ENCODE data around the gene SRGAP2B.
"Not testable (repeated sequence)": the region's sequence is repeated elsewhere in the genome, so short reads cannot be mapped to it uniquely, and the experiment has no call there.

SRGAP2B gene

DNA sequence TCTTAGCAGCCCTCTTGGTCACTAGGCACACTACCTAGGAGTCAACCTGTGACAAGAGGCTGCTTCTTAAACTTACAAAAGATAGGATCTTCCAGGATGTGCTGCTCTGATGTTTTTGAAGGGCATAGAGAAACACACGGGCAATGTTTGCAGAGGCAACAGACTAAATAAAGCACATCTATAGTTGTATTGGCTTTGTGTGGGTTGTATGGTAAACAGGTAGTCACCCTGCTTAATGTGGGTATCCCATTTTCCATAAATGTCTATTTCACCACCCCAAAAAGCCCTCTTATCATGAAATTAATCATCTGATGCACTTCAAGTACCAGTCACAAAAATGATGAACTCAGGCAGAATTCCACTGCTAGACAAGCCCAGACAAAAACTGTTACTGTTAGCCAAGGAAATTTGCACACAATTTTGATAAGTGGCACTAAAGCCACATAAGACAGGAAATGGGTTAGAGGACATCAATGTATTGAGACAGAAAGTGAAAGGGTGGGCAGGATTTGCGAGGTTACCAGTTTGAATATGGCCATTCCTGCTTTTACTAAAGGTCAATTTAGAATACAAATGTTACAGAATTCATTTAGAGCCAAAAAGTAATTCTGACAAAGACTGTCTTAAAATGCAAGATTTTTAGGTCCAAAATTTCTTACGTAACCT, 205.5 kb downstream of the SRGAP2B start:
- DNase-seq: not testable (repeated sequence)

GRCh38 chr1:144883022-144883421, 212.1 kb downstream of the SRGAP2B start:
- not testable (repeated sequence) for DNase-seq

DNA sequence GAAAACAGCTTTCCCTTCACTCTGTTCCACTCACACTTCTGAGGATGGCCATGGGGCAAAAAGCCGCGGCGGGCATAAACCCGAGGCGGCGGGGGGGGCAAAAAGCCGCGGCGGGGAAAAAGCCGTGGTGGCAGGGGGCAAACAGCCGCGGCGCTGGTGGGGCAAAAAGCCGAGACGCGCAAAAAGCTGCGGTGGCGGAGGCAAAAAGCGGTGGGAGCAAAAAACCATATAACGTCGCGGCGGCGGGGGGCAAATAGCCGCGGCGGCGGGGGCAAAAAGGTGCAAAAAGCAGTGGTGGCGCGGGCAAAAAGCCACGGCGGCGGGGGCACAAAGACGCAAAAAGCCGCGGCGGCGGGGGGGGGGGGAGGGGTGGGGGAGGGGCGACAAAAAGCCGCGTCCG, 212.8 kb downstream of the SRGAP2B start:
- DNase-seq: not testable (repeated sequence)

GRCh38 chr1:144858607-144859006, 236.5 kb downstream of the SRGAP2B start:
- DNase-seq: not testable (repeated sequence)

Measured in NCI-H82 (cell line).